Caki2 (cell line): ENCODE measurements around the gene RAP2B. TPM values are rescaled to one million over a fixed set of nuclear protein-coding genes. Genes with fewer than 3 reads are reported as not detected.

Experiments used
- DNase-seq: peaks from one replicate; pipeline ENCODE4 v3.0.0-alpha.2; 2015; ENCODE audit warnings: low read depth
- in situ Hi-C: cut with HindIII; loops from 2 replicates; pipeline ENCODE4 v1.10.0; 2016; ENCODE audit warnings: low sequenced_read_pairs, low pct_unique_long_range_greater_than_20kb, mixed read lengths
- total RNA-seq: library from RNA; depleted of rRNA; stranded (reverse); fragments of >200 nt; shearing (Covaris generic); gene quantifications from 2 replicates; pipeline ENCODE4 v1.2.3, GENCODE V29; 2014; ENCODE audit warnings: low replicate concordance

RAP2B gene
- total RNA-seq, 1 experiment from 2014 or later = 29.6 TPM

DNA sequence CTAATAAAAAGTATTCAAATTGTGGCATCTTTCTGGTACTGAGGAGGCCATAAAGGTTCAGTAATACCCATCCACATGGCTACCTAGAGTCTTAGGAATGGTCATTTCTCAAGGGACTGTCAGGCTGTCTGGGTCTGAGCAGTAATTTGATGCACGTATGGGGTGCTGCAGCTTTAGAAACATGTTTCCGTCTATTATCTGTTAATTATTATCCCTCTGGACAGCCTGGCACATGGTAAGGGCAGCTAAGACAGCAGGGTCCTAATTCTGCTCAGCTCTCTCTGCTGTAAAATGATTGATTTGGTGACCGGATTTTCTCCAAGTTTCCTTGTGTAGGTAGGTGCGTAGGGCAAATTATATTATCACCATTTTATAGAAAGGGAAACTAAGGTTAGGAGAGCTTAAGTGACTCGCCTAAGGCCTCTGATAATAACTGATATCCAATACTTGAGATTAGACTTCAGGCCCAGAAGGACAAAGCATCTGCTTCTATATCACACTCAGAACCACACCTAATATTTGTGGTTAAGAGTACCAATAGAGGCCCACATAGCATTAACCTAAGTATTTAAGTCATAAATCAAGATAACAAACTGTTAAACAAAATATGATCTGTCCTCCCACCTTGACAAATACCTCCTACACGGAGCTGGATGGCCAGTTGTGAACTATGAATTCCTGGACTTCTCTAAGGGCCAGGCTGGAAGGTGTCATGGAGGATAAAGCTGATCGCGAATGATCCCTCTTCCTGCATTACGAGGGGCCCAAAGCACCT is 2.9 kb upstream of the RAP2B start:
- peak; percentile 84 for DNase-seq
- in situ Hi-C loops = no loop called here

DNA sequence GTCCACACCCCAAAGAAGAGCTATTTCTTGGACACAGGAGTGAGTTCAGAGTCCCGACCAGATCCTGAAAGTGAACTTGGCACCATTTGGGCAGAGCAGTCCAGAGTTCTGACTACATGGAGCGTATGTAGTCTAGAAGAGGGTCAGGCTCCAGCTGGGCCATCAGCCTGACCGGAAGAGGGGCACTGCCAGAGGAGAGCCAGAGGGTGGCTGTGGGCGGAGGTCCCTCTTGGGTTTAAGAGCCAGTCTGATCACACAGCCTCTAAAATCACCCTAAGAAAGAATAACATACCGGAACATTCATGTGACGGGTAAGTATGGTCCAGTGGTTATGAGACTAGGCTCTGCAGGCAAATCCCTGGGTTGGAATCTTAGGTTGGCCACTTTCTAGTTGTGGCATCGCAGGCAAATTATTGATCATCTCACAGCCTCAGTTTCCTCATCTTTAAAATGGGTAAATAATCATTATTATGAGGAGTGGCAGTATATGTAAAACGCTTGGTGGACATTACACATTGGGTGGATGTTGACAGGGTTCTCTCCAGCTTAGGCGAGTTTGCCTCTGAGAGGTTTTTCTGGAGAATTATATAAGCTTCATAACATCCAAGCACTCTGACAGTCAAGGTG is 2.1 kb upstream of the RAP2B start:
- no peak for DNase-seq
- in situ Hi-C loops = no loop called here

DNA sequence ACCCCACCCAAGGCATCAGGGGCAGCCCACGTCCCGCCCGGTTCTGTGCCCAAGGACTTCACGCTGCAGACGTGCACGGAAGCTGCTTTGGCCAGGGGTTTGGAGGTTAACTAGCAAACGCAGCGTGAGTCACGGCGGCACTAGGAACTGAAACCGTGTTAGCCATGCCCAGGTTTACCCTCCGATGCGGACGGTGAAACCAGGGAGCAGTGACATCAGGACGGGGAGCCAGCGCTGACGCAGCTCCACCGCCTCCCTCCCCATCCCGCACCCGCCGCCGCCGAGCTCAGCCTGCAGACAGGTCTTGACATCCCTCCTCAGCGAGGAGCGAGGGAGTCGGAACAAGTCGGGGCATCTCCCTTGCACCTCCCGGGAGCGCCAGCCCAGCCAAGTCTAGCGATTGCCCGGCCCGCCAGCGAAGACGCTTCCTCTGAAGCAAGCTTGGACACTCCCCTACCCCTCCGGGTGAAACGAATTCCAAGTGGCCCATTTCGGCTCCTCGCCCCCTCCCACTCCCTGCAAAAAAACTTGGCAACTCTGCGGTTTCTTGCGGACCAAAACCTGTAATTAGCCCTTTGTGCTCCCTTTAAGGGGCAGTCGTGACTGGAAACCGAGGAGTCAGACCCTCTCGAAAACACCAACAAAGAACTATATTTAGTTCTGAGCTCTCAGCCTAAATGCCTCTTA is 1.4 kb upstream of the RAP2B start:
- peak; percentile 94 for DNase-seq
- in situ Hi-C loops = no loop called here

DNA sequence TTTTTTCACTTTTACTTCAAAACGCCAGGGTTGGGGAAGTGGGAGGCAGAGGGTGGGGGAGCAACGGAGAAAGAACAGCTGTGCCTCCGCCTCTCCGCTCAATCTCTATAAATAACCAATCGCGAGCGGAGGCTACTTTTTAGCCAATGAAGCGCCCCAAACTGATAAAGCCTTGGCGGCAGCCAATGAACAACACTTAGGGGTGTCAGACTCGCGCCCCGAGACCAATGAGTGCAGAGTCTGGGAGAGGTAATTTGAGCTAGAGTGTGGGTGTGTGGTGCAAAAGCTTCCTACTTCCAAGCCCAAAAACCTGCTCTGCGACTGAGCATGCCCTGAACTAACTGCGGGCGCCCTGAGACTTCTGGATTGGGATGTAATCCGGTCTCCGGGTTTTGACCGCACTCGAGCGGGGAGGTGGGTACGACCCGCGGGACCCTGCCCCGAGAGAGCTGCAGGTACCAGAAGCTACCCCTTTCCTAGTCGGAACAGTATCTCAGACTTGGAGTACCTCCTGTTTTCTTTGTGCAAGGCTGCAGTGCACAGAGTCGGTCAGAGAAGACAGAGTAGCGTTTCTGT is 800 bp upstream of the RAP2B start:
- in situ Hi-C loops = no loop called here
- DNase-seq = peak; percentile 99

DNA sequence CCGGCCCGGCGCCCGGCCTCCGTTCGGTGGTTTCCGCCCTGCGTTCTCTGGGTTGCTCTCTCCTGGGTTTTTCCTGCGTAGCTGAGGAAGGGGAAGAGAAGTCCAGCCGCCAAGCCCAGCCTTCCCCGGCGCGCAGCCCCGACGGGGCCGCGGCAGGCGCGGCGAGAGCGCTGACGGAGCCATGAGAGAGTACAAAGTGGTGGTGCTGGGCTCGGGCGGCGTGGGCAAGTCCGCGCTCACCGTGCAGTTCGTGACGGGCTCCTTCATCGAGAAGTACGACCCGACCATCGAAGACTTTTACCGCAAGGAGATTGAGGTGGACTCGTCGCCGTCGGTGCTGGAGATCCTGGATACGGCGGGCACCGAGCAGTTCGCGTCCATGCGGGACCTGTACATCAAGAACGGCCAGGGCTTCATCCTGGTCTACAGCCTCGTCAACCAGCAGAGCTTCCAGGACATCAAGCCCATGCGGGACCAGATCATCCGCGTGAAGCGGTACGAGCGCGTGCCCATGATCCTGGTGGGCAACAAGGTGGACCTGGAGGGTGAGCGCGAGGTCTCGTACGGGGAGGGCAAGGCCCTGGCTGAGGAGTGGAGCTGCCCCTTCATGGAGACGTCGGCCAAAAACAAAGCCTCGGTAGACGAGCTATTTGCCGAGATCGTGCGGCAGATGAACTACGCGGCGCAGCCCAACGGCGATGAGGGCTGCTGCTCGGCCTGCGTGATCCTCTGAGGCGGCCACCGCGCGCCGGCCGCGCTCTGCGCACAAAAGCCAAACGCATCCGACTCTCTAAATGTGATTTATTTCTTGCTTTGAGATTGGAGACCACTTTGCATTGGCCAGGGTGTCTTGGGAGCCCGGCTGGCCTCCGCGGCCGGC is 727 bp downstream of the RAP2B start:
- in situ Hi-C loops = no loop called here
- peak; percentile 47 for DNase-seq

DNA sequence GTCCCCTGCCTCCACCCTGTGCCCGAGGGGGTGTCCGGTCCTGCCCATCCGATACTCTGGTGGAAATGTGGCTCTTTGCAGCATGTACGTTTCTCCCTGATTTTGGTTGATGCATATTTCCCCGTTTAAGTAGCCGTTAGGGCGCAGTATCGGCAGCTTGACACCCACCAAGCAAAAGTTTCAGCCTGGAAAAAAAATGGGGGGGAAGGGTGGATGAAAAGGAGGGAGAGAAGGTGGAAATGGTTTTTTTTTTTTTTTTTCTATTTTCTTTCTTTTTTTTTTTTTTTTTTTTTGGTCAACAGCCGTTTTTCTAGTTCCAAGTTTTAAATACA is 1.3 kb downstream of the RAP2B start:
- DNase-seq = peak; percentile 39

DNA sequence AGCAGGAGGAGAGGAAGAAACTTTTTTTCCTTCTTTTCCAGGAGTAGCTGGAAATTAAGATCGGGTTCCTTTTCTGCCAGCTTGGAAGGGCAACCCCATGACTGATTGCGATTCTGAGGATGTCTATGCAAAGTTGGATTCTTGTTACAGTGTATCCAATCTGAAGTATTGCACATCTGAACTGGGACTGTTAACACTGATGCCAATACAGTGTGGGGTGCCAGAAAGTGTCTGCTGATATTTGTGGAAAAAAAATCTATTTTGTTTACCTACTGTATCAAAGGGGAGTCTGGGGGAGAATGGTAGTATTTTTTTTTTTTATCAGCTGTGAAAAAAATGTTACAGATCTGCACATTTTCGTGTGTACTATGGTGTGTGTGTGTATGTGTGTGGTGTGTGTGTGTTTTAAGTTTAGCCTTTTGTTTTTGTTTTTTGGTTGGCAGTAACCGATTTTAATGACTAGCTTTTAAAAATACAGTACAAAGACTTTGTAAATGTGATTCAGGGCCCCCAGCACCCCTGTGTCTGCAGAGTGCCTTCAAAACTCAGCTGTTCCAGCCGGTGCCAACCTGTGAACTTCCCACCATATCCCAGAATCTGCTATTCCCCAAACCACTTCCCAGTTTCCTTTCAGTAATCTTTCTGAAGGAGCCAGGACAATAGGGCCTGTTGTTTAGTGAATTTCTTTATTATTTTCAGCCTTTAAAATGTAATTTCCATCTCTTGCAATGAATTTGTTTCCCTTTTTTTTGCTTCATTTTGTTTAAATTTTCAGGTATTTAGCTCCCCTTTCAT is 1.9 kb downstream of the RAP2B start:
- peak; percentile 37 for DNase-seq
- in situ Hi-C loops = no loop called here

More for the DNA sequence above, 1.3 kb downstream of the RAP2B start:
- in situ Hi-C loops = no loop called here

DNA sequence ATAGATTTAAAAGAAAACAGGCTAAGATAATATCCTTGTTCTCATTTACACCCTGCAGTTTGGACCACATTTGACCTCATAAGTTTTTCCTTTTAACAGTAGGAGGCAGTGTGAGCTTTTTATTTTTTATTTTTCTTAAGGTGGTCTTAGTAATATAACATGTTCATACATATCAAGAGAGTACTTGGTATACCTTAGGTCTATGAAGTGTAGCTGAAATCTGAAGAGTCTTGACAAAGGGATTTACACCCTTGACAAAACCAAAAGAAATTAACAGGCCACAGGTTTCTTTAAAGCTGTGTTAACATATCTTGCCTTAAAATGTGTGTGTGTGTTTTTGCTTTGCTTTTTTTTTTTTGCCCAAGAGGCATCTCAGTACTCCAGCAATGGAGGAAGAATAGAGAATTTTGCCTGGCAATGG is 3.2 kb downstream of the RAP2B start:
- in situ Hi-C loops = no loop called here
- DNase-seq = peak; percentile 62

DNA sequence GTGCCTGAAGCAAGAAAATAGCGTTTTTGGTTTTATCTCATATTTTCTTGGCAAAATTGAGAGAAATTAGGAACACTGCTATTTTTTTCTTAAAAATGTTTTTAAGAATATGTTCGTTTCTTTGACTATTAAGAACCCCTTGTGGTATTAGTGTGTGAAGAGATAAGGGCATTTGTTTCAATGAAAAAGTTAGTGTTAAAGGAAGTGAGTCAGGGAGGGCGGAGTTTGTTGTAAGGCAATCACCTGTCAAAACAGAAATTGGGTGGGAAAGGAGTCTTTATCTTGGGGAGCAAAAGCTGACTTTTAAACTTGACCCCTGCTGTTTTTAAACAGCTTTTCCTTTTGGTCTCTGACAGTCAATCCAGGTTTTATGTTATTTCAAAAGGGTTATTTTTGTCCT is 4.2 kb downstream of the RAP2B start:
- in situ Hi-C loops = no loop called here
- DNase-seq = no peak

DNA sequence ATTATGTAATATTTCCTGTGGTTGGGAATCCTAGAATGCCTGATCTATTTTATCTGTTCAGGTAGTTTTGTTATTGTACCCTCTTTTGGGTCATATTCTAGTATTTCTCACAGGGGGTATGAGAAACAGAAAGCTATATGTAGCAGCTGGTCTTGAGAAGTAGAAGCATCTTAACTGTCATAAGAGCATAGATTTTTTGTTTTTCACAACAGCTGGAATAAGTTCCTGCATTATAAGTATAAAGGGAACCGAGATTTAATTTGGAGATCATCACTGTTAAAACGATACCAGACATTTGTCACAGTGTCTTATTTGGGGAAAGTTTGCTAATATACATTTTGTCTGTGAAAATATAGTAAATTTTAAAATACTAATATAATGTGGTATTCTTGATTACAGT is 4.8 kb downstream of the RAP2B start:
- no peak for DNase-seq
- in situ Hi-C loops = no loop called here

DNA sequence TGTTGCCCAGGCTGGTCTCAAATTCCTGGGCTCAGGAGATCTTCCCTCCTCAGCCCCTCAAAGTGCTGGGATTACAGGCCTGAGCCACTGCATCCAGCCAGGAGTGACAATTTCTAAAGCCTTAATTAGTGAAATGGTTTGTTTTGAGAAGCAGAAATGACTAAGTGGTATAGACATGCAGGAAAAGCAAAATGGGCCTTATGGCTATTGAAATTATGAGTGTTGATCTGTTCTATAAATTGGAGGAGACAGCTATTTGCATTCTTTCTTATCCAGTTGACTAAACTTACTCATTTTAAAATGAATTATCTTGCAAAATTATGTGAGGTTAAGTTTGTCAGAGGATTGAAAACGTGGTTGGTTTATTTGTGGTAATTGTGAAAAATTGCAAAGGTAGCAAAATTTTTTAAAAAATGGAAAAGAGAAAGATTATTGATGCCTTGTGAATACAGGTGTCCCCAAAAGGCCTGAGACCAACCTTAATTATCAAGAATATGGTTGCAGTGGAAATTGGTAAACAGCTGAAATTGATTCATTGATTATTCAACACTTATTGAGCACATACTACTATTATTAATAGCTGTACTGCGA is 7.9 kb downstream of the RAP2B start:
- in situ Hi-C loops = no loop called here
- DNase-seq = no peak

DNA sequence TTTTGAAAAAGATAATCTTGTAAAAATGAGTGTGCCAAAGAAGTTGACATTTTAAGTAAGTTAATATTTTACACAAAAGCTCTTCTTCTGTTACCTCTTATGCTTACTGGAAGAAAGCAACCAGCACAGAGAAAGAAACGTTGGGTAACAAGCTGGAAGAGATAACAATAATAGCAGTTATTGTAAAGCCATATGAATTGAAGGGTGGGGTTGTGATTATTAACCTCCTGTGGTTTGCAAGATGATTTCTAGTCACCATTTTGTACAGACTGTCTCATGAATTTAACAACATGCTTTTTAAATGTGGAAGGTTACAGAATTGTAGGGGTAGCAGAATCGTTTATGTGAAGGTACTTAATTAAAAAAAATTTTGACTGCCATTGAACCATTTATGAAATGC is 9.2 kb downstream of the RAP2B start:
- in situ Hi-C loops = no loop called here
- no peak for DNase-seq

DNA sequence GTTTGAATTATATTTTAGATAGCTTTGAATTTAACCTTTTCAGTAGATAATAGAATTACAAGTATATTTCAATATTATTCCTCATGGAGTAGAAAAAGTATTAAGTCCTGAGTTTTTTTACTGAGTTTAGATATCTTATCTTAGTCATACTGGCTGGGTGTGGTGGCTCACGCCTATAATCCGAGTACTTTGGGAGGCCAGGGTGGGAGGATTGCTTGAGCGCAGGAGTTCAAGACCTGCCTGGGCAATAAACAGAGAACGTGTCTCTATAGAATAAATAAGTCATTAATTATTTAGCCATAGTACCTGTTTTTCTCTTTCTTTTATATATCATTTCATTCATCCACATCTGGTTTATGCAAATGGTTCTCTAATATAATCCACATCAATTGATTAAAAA is 9.9 kb downstream of the RAP2B start:
- in situ Hi-C loops = no loop called here
- no peak for DNase-seq

DNA sequence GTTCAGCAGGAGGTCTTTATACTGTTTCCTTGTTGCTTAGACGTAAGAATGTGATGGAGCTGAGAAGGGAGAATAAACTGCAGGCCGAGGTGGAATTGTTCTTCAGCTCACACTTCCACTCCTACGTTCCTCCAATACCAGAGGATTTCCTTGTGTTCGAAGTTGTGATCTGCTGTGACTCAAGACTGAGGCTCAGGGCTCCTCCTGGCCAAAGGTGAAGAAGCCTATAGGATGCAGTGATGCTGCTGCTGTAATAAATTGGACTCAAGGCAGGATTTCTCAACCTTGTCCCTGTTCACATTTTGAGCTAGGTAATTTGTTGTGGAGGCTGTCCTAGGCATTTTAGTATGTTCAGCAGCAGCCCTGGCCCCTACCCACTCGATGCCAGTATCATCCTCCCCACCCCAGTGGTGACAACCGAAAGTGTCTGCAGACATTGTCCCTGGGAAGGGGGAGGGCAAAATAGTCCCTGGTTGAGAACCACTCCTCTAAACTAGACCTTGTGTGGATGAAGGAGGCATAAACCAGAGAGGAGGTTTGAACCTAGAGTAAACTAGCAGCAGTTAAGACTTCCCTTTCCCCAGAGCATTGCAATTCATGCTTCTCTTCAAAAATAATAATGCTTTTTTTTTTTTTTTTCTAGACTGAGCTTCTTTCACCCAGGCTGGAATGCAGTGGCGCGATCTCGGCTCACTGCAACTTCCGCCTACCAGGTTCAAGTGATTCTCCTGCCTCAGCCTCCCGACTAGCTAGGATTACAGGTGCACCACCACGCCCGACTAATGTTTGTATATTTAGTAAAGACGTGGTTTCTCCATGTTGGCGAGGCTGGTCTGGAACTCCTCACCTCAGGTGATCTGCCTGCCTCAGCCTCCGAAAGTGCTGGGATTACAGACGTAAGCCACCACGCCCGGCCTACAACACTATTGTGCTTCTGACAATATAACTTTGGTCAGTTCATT is 11.1 kb downstream of the RAP2B start:
- in situ Hi-C loops = no loop called here
- no peak for DNase-seq

DNA sequence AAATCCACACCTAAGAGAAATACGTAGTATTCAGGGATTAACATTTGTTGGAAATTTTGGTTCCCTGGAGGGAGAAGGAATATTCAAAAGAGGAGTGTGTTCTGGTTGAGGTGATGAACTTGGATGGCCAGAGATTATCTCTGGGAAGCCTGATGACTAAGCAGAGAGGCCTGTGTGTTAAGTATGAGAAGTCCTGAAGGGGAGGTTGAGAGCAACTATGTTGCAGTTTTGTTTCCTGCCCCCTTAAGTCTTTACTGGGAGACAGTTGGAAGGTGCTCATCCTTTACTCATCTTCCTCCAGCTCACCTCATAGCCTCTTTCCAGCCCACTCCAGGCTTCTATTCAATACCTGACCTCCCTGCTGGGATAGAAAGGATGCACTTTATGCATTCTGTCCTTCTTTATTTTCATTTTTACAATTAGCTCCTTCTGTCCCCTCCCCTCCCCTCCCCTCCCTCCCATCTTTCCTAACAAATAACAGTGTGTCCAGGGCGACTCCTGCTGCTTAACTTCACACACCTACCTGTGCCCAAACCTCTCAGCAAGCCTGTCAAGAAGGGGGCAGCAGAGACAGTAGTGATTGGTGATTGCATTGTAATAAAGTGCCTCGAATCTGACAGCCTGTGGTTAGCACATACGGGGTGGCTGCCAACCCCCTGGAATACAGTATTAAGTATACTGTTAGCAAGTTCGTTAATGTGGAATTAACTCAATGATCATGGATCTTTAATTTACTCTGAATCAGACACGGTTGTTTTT is 11.9 kb downstream of the RAP2B start:
- peak; percentile 19 for DNase-seq
- in situ Hi-C loops = no loop called here

DNA sequence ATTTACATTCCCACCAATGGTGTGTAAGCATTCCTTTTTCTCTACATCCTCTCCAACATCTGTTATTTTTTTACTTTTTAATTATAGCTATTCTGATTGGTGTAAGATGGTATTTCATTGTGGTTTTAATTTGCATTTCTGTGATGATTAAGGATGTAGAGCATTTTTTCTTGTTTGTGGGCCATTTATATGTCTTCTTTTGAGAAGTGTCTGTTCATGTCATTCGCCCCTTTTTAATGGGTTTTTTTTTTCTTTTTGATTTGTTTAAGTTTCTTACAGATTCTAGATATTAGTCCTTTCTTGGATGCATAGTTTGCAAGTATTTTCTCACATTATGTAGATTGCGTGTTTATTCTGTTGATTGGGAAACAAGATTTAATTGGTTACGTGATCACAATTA is 14.2 kb downstream of the RAP2B start:
- in situ Hi-C loops = no loop called here
- DNase-seq = no peak
